Omental fat pad (tissue), 4 donors: ENCODE results near the gene C3orf52. TPM values are rescaled to one million over a fixed set of nuclear protein-coding genes. Genes with fewer than 3 reads are reported as not detected.

Source experiments
- ATAC-seq: fragments of 150-250 bp; one replicate; pipeline ENCODE4 v1.9.1; 2016; ENCODE audit warnings: mild to moderate bottlenecking, moderate library complexity; ENCODE audit not compliant: low FRiP score
- DNase-seq: peaks from one replicate; pipeline ENCODE4 v3.0.0-alpha.2; 2019; ENCODE audit warnings: low spot score
- CTCF ChIP-seq, 3 donors: fragments of 450-650 bp; IDR thresholded peaks; one replicate each; pipeline ENCODE4 v1.5.1; 2016 to 2017; ENCODE audit warnings: antibody characterized with exemption in 3 of 3, mild to moderate bottlenecking in 3 of 3, moderate library complexity in 2 of 3
- total RNA-seq, 4 donors: library from RNA; depleted of rRNA; stranded (reverse); fragments of >200 nt; gene quantifications; one replicate each; pipeline ENCODE4 v1.1.0, GENCODE V29; 2016

Gene C3orf52
- total RNA-seq, 4 donors from 2014 or later, result 2.3 to 39.1 (median 13.1) TPM; not detected in 1

- no peak for TF ChIP-seq CTCF (IDR thresholded peaks at IDR 0.05)
- ATAC-seq (no peak), DNase-seq (no peak)
These were observed 50.9 kb downstream of the C3orf52 start for GRCh38 chr3:112136959-112137693.

- ATAC-seq (no peak), DNase-seq (no peak)
- no peak for TF ChIP-seq CTCF (IDR thresholded peaks at IDR 0.05)
These were observed 51.6 kb downstream of the C3orf52 start for GRCh38 chr3:112137781-112138180.

- TF ChIP-seq CTCF (IDR thresholded peaks at IDR 0.05), result no peak
- DNase-seq (no peak), ATAC-seq (no peak)
These were observed 52.2 kb downstream of the C3orf52 start for GRCh38 chr3:112138219-112138969.

GRCh38 chr3:112140584-112140983 is 54.4 kb downstream of the C3orf52 start:
- DNase-seq (no peak), ATAC-seq (no peak)
- TF ChIP-seq CTCF (IDR thresholded peaks at IDR 0.05), result no peak

GRCh38 chr3:112141293-112141692 is 55.1 kb downstream of the C3orf52 start:
- DNase-seq, result no peak
- no peak for ATAC-seq
- no peak for TF ChIP-seq CTCF (IDR thresholded peaks at IDR 0.05)

- ATAC-seq, result no peak
- no peak for TF ChIP-seq CTCF (IDR thresholded peaks at IDR 0.05)
- no peak for DNase-seq
These were observed 57.1 kb downstream of the C3orf52 start for GRCh38 chr3:112143251-112143650.
